GM19240 (cell line): ENCODE data around the gene OR2M4.
"Not testable (repeated sequence)": the region's sequence is repeated elsewhere in the genome, so short reads cannot be mapped to it uniquely, and the experiment has no call there.

Experiments used
- DNase-seq: peaks from one replicate; pipeline ENCODE4 v3.0.0; 2011; ENCODE audit warnings: low spot score; ENCODE audit not compliant: insufficient read length

The OR2M4 gene, protein sequence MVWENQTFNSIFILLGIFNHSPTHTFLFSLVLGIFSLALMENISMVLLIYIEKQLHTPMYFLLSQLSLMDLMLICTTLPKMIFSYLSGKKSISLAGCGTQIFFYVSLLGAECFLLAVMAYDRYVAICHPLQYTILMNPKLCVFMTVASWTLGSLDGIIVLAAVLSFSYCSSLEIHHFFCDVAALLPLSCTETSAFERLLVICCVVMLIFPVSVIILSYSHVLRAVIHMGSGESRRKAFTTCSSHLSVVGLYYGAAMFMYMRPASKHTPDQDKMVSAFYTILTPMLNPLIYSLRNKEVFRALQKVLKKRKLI

GRCh38 chr1:248231117-248231516, at the start of gene OR2M4:
TSS of gene OR2M4 (plus strand) at chr1:248231417. CDS start at chr1:248238929, 7,512 bp downstream.
- DNase-seq, result no peak

DNA sequence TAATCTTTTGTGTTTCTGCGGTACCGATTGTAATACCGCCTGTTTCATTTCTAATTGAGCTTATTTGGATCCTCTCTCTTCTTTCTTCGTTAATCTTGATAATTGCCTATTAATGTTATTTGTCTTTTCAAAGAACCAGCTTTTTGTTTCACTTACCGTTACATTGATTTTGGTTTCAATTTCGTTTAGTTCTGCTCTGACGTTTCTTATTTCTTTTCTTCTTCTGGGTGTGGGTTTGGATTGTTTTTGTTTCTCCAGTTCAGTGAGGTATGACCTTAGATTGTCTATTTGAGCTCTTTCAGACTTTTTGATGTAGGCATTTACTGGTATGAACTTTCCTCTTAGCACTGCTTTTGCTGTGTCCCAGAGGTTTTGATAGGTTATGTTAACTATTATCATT, 47.2 kb upstream of the OR2M4 start:
- no peak for DNase-seq

- DNase-seq, result no peak
Measured at GRCh38 chr1:248187363-248187762, 43.9 kb upstream of the OR2M4 start.

DNA sequence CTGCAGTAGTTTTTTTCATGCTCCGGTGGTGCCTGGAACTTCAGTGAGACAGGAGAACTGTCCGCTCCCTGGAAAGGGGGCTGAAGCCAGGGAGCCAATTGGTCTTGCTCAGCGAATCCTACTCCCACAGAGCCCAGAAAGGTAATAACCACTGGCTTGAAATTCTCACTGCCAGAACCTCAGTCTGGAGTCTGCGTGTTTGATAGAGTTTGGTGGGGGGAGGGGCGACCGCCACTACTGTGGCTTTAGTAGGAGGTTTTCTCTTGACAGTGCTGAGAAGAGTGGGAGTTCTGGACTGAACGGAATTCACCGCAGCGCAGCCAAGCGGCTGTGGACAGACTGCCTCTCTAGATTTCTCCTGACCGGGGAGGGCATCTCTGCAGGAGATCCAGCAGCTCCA, 42.2 kb upstream of the OR2M4 start:
- no peak for DNase-seq

- DNase-seq, result no peak
Measured at GRCh38 chr1:248194117-248194516, 37.1 kb upstream of the OR2M4 start.

- no peak for DNase-seq
Measured at GRCh38 chr1:248196965-248197364, 34.3 kb upstream of the OR2M4 start, which contains the start of gene OR2M3. TSS of gene OR2M3 (plus strand) at chr1:248197265. CDS start at chr1:248203068, 5,803 bp downstream.

- DNase-seq, result no peak
Measured at GRCh38 chr1:248215880-248216279, 15.3 kb upstream of the OR2M4 start.

DNA sequence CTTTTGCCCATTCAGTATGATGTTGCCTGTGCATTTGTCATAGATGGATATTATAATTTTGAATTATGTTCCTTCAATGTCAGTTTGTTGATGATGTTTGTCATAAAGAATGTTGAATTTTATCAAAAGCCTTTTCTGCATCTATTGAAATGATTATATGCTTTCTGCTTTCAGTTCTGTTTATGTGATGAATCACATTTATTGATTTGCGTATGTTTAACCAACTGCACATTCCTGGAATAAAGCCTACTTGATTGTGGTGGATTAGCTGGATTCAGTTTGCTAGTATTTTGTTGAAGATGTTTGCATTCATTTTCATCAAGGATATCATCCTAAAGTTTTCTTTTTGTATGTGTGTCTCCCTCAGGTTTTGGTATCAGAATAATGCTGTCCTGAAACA, 5.7 kb upstream of the OR2M4 start:
- no peak for DNase-seq

DNA sequence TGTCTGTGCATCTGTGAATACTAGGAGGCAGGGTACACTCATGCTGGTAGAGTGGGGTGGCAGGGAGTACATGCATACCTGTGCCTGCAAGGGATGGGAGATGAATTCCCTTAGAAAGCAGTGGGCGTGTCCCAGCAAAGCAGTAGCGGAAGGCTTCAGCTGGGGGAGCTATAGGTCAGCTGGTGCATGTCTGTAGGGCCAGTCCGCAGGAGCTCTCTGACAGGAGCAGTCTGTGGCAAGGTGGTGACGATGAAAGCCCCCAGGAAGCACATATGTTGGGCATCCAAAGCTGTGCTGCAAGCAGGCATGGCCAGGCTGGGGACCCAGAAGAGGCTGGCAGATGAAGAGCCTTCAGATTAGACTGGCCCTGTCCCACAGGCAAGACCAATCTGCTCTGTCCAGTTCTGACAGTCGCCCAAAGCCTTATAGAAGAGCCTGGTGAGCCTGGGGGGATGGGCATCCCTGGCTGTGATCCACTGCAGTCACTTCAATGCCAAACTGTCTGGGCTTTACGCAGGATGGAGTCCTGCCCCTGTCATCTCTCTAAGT, 1.8 kb upstream of the OR2M4 start:
- DNase-seq, result no peak

- DNase-seq, result no peak
Measured at GRCh38 chr1:248239478-248239877, 8.3 kb downstream of the OR2M4 start.

GRCh38 chr1:248243204-248243603, 12.0 kb downstream of the OR2M4 start:
- peak; percentile 45 for DNase-seq

DNA sequence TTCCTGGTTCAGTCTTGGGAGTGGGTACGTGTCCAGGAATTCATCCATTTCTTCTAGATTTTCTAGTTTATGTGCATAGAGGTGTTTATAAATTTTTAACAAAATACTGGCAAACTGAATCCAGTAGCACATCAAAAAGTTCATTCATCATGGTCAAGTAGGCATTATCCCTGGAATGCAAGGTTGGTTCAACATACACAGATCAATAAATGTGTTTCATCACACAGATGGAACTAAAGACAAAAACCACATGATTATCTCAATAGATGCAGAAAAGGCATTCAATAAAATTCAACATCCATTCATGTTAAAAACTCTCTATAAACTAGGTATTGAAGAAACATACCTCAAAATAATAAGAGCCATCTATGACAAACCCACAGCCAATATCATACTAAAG, 28.1 kb downstream of the OR2M4 start:
- not testable (repeated sequence) for DNase-seq

- no peak for DNase-seq
Measured at GRCh38 chr1:248268178-248268577, 37.0 kb downstream of the OR2M4 start.

DNA sequence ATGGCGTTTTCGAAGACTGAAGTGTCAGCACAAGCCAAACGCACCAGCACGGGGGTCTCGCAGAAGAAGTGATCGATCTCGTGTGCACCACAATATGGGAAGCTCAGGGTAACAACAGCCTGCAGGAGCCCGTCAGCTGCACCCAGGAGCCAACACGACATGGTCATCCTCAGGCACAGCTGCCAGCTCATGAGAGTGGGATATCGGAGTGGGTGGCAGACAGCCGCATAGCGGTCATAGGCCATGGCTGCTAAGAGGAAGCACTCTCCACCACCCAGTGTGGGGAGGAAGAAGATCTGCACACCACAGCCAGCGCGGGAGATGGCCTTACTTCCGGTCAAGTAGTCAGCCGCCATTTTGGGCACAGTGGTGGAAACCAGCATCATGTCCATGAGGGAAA, 42.0 kb downstream of the OR2M4 start:
- not testable (repeated sequence) for DNase-seq

DNA sequence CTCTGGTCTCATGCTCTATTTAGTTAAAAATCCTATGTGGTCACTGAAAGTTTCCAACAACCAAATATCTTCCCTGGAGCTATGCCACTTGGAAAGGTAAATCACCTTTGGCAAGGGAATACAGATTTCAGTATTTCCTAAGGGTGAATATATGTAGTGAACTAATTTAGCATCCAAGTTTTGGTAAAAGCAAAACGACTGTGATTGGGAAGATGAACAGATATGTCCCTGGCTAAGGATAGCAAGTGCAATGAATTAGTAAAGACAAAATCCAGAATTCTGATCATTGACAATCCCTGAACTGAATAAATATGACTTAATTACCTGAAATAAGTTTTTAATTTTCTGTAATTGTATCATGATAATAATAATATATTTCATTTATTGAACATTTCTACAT, 46.7 kb downstream of the OR2M4 start, which contains the start of gene OR2T33:
OR2T33 (minus strand) TSS at position 101 of the 400 bp plus-strand sequence. CDS start 4,162 bp downstream, outside the sequence.
- DNase-seq, result no peak

GRCh38 chr1:248288391-248288790, 57.2 kb downstream of the OR2M4 start:
- DNase-seq, result no peak
